CD4-positive, alpha-beta T cell treated with Interleukin-12 subunit alpha and Interleukin-12 subunit beta, for 1 hour (primary cell): ENCODE results near the gene PHC1.

Experiments used
- DNase-seq: peaks from one replicate; pipeline ENCODE4 v3.0.0-alpha.2; 2020

The PHC1 gene

DNA sequence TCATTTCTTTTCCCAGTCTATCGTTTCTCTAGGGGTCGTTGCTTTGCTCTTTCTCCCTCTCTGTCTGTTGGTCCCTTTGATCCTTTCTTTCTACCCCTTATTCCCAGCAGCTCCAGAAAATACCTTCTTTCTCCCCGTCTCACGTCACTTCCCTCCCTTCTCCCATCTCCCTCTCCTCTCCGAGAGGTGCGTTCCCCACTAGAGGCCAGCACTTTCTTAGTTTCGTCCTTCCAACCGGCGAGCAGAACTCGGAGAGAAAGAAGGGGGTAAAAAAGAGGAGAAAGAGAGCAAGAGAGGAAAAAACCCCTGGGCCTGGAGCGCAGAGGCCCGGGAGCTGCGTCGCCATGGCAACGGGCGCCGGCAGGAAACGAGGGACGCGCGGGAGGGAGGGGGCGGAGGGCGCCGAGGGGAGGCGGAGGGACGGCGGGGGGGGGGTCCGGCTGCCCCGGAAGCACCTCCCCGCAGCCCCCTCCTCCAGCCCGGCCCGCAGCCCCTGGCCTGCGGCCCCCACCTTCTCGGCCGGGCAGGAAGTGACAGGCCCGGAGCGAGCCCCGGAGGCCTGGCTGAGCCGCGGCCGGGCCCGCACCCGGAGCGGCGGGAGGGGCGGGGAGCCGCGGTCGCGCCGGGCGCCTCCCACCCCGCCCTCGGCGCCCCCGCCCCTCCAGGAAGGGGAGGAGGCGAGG, at the start of gene PHC1:
TSS of gene PHC1 (plus strand) at position 477 of the 683 bp plus-strand sequence. CDS start 3,169 bp downstream, outside the sequence.
- peak; percentile 87 for DNase-seq

DNA sequence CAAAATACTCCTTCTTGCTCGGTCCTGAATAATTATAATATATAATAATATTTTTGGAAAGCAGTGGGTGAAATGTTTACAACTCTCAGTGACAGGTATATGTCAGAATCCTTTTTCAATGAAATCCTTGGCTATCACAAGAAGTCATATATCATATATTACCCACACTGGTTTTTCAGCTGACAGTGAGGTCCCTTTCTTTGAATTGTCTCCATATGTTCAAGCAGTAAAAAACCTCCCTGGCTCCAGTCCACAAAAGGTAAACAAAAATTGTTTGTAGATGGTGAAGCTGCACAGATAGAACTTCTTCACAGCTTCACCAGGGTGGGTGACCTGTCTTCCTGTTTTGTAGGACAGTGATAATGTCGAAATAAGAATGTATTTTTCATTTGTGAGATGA, 47.9 kb upstream of the PHC1 start:
- no peak for DNase-seq

DNA sequence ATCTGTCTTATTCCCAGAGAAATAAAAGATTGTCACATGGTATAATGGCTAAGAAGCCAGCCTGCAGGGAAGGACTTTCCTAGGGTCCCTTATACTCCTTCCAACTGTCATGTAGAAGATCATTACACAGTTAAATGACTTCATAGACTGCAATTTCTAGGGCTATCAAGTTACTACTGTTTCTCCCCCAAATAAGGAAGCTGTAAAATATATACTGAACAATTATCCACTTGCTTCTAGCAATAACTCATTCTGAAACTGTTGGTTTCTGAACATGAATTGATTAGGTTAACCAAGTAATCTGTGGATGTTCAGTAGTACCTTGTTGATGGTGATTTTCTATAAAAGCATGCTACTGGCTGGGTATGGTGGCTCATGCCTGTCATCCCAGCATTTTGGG, 47.3 kb upstream of the PHC1 start:
- DNase-seq: no peak

DNA sequence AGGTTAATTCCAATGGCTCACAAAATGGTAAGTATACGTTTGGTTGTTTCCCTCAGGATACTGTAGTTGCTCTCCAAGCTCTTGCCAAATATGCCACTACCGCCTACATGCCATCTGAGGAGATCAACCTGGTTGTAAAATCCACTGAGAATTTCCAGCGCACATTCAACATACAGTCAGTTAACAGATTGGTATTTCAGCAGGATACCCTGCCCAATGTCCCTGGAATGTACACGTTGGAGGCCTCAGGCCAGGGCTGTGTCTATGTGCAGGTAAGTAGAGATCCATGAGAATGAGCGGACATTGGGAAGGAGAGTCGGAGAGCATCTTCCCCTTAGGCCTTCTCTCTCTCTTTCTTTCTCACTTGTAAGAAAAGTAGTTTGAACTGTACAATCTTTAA, 46.5 kb upstream of the PHC1 start:
- no peak for DNase-seq

DNA sequence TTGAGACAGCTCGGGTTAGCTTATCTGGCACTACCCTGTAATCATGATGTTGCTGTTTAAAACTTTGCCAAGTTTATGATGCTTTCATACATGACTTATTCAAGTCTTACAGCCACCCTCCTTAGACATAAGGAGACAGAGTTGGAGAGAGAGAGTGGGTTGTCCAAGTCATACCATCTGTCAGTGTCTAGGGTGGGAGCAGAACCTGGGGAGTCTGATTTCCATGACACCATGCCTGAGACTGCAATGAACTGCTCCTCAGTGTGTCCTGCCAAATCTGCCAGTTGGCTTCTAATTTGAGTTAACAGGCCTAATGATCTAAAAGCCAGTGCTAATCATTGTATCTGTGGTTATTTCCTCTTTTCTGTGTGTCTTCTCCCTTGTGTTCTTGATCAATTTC, 43.7 kb upstream of the PHC1 start:
- DNase-seq: no peak

DNA sequence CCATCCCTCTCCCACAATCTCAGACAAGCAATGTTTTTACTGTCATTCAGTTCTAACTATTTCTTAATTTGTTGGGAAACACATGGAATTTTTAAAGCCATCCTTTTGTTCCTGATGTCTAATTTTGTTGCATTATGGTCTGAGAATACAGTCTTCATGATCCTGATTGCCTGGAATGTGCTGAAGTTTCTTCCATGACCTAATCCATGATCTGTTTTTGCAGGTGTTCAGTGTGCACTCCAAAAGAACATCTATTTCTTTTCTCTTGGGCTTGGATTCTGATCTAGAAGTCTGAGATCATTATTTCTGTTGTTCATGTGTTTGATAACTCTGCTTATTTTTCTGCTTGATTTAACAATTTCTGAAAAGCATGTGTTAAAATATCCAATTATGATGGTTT, 43.2 kb upstream of the PHC1 start:
- no peak for DNase-seq

DNA sequence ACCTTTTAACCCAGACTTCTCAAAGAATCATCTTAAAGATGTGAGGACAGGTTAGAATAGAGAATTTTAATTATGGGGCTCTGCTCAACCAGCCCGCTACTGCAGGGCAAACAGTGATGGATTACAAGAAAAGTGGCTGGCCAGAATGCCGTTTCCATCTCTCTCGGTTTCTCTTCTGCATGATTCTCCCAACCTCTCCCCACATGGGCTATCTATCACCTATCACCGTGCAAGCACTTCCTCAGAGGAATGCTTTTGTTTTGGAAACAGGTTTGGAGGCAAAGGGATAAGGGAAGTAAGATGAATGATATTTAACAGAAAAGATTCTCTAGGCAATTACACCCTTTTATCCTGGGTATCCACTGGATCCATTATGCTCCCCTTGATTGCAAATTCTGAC, 37.4 kb upstream of the PHC1 start:
- DNase-seq: no peak

DNA sequence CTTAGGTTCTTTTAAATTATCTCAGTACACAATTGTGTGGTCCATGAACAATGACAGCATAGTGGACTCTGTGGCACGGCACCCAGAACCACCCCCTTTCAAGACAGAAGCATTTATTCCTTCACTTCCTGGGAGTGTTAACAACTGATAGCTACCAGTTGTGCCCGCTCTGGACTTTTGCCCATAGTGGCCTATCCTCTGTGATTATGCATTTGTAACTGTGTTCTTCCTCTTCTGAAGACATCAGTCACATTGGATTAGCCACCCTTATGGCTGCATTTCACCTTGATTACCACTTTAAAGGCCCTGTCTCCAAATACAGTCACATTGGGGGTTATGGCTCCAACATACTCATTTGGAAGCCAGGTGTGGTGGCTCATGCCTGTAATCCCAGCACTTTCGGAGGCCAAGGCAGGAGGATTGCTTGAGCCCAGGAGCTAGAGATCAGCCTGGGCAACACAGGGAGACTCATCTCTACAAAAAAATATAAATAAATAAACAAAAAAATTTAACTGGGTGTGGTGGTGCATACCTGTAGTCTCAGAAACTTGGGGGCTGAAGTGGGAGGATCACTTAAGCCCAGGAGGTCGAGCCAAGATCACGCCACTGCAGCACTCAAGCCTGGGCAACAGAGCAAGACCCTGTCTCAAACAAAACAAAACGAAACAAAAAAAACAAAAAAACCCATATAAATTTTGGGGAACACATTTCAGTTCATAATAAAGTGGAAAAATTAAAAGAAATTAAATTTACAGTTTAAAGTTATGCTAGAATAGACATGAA, 27.6 kb upstream of the PHC1 start:
- no peak for DNase-seq

DNA sequence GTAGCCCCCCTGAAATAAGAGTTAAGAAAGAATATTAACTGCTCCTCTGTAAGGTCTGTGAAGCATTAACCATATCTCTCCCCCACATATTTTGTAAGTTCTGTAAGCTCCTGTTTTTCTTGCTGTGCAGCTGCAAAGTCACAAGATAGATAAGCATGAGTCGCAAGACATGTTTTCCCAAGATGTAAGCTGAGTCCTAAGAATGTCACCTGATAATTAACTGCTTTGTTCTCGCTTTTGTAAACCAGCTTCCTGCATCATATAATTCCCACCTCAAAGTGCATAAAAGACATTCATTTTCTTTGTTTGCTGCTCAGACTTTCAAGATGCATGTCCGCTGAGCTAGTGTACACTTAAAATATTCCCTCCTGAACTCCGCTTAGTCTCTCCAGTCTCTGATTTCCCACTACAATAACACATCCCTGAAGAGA, 27.0 kb upstream of the PHC1 start:
- DNase-seq: no peak

DNA sequence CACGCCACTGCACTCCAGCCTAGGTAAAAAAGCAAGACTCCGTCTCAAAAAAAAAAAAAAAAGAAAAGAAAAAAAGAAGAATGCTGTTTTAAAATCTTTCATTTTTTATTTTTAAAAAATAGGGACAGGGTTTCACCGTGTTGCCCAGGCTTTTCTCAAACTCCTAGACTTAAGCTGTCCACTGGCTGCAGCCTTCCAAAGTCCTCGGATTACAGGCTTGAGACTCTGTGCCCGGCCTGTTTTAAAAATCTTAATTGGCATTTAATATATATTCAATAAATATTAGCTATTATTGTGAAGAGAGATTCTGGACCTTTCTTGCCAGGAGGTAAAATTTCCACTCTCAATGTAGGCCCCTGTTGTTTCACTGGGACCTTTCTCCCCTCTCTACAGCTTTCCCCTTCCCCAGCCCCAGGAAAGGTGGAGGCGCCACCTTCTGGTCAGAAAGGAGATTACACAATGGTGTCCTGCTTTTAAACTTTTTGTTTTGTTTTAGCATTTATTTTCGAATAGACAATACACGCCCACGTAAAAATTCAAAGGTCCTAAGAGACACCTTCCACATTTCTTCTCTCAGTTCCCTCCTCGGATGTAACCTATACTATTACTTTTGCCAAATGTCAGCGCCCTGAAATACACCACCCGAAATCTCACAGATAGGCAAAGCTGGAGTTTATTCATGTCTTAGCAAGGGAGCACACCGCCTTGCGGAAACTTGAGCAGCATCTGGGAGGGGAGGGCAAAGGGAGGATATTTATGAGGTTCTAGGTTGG, 23.8 kb upstream of the PHC1 start:
- peak; percentile 72 for DNase-seq

DNA sequence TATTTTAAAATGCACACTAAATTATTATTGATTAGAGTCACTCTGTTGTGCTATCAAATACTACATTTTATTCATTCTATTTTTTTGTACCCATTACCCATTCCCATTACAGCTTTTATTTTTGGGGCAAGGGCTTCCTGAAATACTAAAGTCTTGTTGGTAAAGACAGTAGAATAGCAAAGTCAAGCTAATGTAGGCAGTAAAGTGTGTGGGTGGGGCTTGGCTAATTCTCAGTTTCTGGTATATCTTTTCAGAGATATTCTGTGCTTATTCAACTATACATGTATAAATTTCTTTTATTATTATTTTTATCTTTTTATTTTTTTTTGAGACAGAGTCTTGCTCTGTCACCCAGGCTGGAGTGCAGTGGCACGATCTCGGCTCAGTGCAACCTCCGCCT, 22.3 kb upstream of the PHC1 start:
- DNase-seq: no peak

DNA sequence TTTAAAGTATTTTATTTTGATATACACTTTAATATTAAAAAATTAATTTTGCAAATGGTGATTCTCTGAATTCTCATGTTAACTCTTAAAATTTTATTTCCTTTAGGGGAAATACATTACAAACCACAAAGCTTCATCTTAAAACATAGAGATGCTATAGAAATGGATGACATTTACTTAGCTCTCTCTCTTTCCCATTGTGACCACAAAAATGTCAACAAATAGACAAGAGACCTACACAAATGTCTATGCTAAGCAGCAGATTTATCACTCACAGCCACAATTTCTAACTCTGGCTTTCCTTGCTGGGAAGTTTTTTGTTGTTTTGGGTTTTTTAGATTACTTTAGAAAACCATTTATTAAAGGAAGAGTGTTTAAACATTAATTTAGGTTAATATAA, 19.9 kb upstream of the PHC1 start:
- DNase-seq: no peak

DNA sequence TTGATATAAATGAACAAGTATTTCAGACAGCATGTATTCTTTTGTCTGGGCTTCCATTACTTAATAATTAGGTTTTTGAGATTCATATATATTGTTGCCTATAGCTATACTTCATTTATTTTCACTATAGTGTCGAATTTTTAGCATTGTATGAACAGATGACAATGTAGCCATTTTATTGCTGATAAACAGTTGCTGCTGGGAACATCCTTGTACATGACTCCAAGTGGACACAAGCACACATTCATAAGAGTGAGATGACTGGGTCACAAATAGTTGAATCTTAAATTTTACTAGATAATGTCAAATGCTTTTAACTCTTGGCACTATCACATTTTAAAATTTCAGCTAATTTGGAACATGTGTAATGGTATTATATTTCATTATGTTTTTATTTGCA, 19.3 kb upstream of the PHC1 start:
- no peak for DNase-seq

DNA sequence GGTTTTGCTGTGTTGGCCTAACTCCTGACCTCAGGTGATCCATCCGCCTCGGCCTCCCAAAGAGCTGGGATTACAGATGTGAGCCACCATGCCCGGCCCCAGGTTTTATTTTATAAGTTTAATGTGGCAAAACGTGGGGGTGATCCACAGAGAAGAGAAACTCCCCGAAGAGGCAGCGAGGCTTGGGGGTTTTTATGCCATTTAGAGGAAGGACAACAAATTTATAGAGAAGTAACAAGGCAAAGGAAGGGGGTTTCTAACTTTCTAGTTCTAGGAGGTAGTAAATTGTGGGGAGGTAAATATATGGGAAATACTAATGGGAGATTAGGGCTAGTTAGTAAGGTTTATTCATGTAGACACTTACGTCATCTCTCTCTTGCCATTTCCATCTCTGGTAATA, 17.2 kb upstream of the PHC1 start:
- no peak for DNase-seq

DNA sequence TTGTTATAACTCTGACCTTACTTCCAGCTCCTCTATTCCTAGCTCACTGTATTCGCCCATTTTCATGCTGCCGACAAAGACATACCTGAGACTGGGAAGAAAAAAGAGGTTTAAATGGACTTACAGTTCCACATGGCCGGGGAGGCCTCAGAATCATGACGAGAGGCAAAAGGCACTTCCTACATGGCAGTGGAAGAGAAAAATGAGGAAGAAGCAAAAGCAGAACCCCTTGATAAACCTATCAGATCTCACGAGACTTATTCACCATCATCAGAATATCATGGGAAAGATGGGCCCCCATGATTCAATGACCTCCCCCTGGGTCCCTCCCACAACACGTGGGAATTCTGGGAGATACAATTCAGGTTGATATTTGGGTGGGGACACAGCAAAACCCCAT, 14.5 kb upstream of the PHC1 start:
- no peak for DNase-seq

DNA sequence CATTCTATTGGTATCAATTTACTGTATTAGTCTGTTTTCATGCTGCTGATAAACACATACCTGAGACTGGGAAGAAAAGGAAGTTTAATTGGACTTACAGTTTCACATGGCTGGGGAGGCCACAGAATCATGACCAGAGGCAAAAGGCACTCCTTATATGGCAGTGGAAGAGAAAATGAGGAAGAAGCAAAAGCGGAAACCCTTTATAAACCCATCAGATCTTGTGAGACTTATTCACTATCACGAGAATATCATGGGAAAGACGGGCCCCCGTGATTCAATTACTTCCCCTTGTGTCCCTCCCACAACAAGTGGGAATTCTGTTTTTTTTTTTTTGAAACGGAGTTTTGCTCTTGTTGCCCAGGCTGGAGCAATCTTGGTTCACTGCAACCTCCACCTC, 11.6 kb upstream of the PHC1 start:
- peak; percentile 3 for DNase-seq

DNA sequence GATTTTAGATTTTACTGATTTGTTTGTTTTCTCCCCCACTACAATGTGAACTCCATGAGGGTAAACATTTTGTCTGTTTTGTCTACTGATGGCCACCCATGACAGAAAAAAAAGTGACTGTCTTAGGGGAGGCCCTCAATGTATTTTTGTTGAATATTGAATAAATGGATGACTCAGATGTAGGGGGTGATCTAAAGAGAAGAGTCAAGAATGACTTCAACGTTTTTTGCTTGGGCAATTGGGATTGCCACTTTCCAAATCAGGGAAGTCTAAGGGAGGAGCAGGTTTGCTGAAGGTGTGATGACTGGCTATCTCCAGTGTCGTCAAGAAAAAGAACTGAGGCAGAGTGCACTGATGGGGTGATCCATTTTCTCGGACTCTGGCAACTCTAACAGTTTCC, 10.7 kb upstream of the PHC1 start:
- no peak for DNase-seq

DNA sequence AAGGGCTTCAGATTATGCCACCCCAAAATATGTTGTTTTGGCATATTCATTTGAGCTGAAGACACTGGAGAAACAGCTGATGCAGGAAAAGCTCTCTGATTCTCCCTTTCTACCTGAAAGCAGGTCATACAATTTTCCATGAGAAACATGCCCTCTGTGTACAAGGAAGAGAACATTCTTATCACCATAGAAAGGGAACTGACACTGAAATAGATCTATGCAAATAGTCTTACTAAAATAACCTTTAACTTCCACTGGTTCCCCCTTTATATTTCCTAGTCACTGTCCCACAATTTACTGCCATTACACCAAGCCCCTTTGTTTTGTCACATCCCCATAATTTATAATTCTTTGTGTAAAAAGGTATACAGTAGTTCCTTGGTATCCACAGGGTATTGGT, 9.6 kb upstream of the PHC1 start:
- DNase-seq: no peak

DNA sequence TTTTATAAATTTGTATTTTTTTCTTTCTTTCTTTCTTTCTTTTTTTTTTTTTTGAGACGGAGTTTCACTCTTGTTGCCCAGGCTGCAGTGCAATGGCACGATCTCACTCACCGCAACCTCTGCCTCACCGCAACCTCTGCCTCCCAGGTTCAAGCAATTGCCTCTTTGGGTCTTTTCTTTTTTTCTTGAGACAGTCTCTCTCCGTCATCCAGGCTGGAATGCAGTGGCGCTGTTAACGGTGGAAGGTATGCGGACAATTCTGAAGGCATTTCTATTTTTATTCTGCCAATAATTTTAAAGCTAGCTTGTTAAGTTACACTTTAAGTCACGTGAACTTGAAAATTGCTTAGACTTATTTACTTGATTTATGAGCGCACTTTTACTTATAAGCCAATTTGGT, 8.8 kb upstream of the PHC1 start:
- DNase-seq: no peak

DNA sequence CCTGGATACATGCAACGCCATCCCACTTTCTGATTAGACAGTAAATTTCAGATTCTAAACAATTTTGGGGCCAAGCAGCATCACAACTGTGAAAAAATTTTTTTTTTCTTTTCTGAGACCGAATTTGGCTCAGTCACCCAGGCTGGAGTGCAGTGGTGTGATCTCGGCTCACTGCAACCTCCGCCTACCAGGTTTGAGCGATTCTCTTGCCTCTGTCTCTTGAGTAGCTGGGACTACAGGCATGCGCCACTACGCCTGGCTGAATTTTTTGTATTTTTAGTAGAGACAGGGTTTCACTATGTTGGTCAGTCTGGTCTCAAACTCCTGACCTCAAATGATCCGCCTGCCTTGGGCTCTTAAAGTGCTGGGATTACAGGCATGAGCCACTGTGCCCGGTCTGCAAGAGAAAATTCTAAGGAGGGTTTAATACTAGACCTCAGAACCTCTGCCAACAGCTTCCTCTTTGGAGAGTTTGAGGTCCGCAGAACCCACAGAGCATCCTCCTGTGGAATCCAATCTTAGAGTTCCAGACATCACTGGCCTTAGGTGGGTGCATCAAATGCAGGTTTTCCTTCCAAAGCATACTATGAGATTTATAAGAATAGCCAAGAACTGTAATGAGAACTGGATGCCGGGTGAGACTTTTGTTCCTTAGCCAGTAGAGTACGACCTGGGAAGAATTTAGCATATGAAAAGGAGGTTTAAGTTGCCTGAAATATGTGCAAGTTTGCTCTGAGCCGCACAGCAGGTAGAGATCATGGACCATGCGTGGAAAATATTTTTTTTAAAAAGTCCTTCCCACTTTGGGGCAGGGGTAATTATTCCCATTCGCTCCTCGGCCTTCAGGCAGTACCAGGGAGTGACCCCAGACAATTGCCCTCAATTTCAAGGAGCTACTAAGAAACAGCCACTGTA, 7.8 kb upstream of the PHC1 start:
- no peak for DNase-seq

DNA sequence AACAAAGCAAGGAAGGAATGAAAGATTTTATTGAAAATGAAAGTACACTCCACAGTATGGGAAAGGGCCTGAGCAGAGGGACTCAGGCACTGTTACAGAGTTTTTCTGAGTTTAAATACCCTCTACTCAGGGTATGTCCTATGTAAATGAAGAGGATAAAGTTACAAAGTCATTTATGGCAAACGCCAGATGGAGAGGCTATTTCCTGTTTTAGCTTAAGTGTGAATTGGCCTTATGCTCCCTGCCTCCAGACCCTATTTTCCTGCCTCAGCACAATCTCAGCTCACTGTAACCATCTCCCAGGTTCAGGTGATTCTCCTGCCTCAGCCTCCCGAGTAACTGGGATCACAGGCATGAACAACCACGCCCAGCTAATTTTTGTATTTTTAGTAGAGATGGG, 6.8 kb upstream of the PHC1 start:
- no peak for DNase-seq

DNA sequence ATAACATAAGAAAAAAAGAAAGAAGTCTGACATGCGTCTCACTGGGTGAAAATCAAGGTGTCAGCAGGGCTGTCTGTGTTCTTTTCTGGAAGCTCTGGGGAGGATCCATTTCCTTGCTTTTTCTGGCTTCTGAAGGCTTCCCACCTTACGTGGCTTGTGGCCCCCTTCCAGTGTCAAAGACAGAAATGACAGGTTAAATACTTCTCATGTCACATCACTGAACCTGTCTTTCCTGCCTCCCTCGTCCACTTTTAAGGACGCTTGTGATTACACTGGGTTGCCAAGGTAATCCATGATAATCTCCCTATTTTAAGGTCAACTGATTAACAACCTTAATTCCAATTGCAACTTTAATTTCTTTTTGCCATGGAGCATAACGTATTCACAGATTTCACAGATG, 4.6 kb upstream of the PHC1 start:
- no peak for DNase-seq
